SK-N-SH treated with all-trans-retinoic acid at 6 μM for 48 hours (cell line): ENCODE measurements around the gene KL.

Experiments used
- PATZ1 ChIP-seq: fragments of 250-450 bp; sonication (Bioruptor Pico); IDR thresholded peaks from 2 replicates; pipeline ENCODE4 v1.8.0; 2020; ENCODE audit warnings: mild to moderate bottlenecking, moderate library complexity, borderline replicate concordance
- PPARA ChIP-seq: fragments of 250-450 bp; sonication (Bioruptor Pico); IDR thresholded peaks from 2 replicates; pipeline ENCODE4 v1.5.0; 2020; ENCODE audit warnings: mild to moderate bottlenecking, borderline replicate concordance
- ZC3H10 ChIP-seq: fragments of 250-450 bp; sonication (Bioruptor Pico); IDR thresholded peaks from 2 replicates; pipeline ENCODE4 v1.5.1; 2021; ENCODE audit warnings: mild to moderate bottlenecking, moderate library complexity
- ZFP3 ChIP-seq: fragments of 250-450 bp; sonication (Bioruptor Pico); IDR thresholded peaks from 2 replicates; pipeline ENCODE4 v1.5.0; 2020; ENCODE audit warnings: mild to moderate bottlenecking, moderate library complexity
- ZNF70 ChIP-seq: fragments of 450-650 bp; formaldehyde crosslinking; IDR thresholded peaks from 2 replicates; pipeline ENCODE4 v1.5.0; 2020; ENCODE audit warnings: mild to moderate bottlenecking, moderate library complexity

- TF ChIP-seq PATZ1 (CRISPR knock-in tag) (no peak), PPARA (CRISPR knock-in tag) (no peak), ZC3H10 (CRISPR knock-in tag) (no peak), ZFP3 (CRISPR knock-in tag) (no peak), ZNF70 (no peak)
These were observed 85.6 kb downstream of the KL start for GRCh38 chr13:33101835-33102234.
